SU-DHL-6 (cell line): ENCODE results near the gene DAG1.

Source experiments
- H2AFZ ChIP-seq: fragments of 200-600 bp; sonication (generic); 2 replicates; pipeline ENCODE4 v1.6.1; 2014; ENCODE audit warnings: low read depth, mild to moderate bottlenecking, moderate library complexity, mixed read lengths, antibody characterized with exemption, low read length; ENCODE audit not compliant: severe bottlenecking
- H3F3A ChIP-seq: fragments of 200-600 bp; shearing (Covaris generic); 2 replicates; pipeline ENCODE4 v1.6.0; 2016; ENCODE audit warnings: antibody characterized with exemption, mild to moderate bottlenecking; ENCODE audit not compliant: insufficient read depth
- H3K27ac ChIP-seq: fragments of 200-600 bp; sonication (generic); 2 replicates; pipeline ENCODE4 v1.5.1; 2016; ENCODE audit warnings: low read depth, mild to moderate bottlenecking, low read length, moderate library complexity, mixed read lengths
- H3K27me3 ChIP-seq: fragments of 200-600 bp; sonication (generic), shearing (Covaris generic); 2 replicates; pipeline ENCODE4 v1.6.0; 2014; ENCODE audit warnings: mild to moderate bottlenecking, low read length
- H3K36me3 ChIP-seq: fragments of 200-600 bp; sonication (generic); 2 replicates; pipeline ENCODE4 v1.6.1; 2014; ENCODE audit warnings: mild to moderate bottlenecking, low read length, mixed read lengths
- H3K4me2 ChIP-seq: fragments of 300-600, 200-600 bp; shearing (Covaris generic), sonication (generic); 2 replicates; pipeline ENCODE4 v1.6.0; 2014; ENCODE audit warnings: low read length, low read depth, mild to moderate bottlenecking; ENCODE audit not compliant: poor library complexity, severe bottlenecking
- H3K4me3 ChIP-seq: fragments of 200-600 bp; sonication (generic); 2 replicates; pipeline ENCODE4 v1.5.1; 2014; ENCODE audit warnings: antibody characterized with exemption, low read length, mild to moderate bottlenecking, mixed read lengths; ENCODE audit not compliant: insufficient read depth, poor library complexity, severe bottlenecking
- H3K79me2 ChIP-seq: fragments of 200-600 bp; sonication (generic); 2 replicates; pipeline ENCODE4 v1.6.1; 2014; ENCODE audit warnings: mild to moderate bottlenecking, low read length, moderate library complexity; ENCODE audit not compliant: insufficient read depth
- H3K9ac ChIP-seq: fragments of 200-600 bp; sonication (generic); 2 replicates; pipeline ENCODE4 v1.7.0; 2014; ENCODE audit warnings: mild to moderate bottlenecking, low read length
- H3K9me2 ChIP-seq: fragments of 200-600 bp; sonication (generic); replicated peaks from 2 replicates; pipeline ENCODE4 v1.6.1; 2014; ENCODE audit warnings: low read length; ENCODE audit not compliant: insufficient read depth
- H3K9me3 ChIP-seq: fragments of 200-600 bp; sonication (generic); 2 replicates; pipeline ENCODE4 v1.6.1; 2014; ENCODE audit warnings: low read length, mixed read lengths; ENCODE audit not compliant: insufficient read depth
- H4K20me1 ChIP-seq: fragments of 200-600 bp; sonication (generic); 2 replicates; pipeline ENCODE4 v1.6.1; 2014; ENCODE audit warnings: low read depth, mild to moderate bottlenecking, antibody characterized with exemption, low read length, moderate library complexity, mixed read lengths
- CTCF ChIP-seq: fragments of 200-600 bp; sonication (generic); IDR thresholded peaks from one replicate; pipeline ENCODE4 v1.5.1; 2017; ENCODE audit warnings: antibody characterized with exemption, mild to moderate bottlenecking, low read length, moderate library complexity; ENCODE audit not compliant: insufficient read depth, poor library complexity, severe bottlenecking
- EZH2phosphoT487 ChIP-seq: fragments of 200-600 bp; sonication (generic), shearing (Covaris generic); conservative IDR thresholded peaks from 2 replicates; pipeline ENCODE4 v1.6.1; 2018; ENCODE audit warnings: mild to moderate bottlenecking, antibody characterized with exemption, low read length, moderate library complexity, mixed read lengths

Gene DAG1

DNA sequence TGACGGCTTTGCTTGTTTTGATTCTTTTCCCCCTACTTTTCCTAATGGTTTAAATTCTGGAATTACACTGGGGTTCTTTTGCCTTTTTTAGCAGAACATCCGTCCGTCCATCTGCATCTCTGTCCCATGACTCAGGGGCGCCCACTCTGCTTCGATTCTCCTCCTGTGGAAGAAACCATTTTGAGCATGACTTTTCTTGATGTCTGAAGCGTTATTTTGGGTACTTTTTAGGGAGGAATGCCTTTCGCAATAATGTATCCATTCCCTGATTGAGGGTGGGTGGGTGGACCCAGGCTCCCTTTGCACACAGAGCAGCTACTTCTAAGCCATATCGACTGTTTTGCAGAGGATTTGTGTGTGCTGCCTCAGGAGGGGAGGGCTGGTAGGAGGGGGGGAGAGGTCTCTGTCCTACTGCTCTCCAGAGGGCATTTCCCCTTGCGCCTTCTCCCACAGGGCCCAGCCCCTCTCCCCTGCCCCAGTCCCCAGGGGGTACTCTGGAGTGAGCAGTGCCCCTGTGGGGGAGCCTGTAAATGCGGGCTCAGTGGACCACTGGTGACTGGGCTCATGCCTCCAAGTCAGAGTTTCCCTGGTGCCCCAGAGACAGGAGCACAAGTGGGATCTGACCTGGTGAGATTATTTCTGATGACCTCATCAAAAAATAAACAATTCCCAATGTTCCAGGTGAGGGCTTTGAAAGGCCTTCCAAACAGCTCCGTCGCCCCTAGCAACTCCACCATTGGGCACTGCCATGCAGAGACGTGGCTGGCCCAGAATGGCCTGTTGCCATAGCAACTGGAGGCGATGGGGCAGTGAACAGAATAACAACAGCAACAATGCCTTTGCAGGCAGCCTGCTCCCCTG is 64.7 kb downstream of the DAG1 start:
- H4K20me1 ChIP-seq, result no peaks in the 10 kb centered on the region
- no peak overlapping the region for H3K9ac ChIP-seq
- H3K4me3 ChIP-seq, result no peak overlapping the region
- H3K4me2 ChIP-seq, result no peak overlapping the region
- no peaks in the 10 kb centered on the region for H3K9me2 ChIP-seq
- no peaks in the 10 kb centered on the region for H3F3A ChIP-seq
- H3K79me2 ChIP-seq, result no peaks in the 10 kb centered on the region
- H2AFZ ChIP-seq, result no peak overlapping the region
- no peaks in the 10 kb centered on the region for H3K9me3 ChIP-seq
- H3K36me3 ChIP-seq, result no peaks in the 10 kb centered on the region
- TF ChIP-seq EZH2phosphoT487 (no peak), CTCF (no peak)
- no peaks in the 10 kb centered on the region for H3K27me3 ChIP-seq
- no peak overlapping the region for H3K27ac ChIP-seq

- no peak overlapping the region for H3K9ac ChIP-seq
Observed at GRCh38 chr3:49535971-49536874, 66.2 kb downstream of the DAG1 start.

DNA sequence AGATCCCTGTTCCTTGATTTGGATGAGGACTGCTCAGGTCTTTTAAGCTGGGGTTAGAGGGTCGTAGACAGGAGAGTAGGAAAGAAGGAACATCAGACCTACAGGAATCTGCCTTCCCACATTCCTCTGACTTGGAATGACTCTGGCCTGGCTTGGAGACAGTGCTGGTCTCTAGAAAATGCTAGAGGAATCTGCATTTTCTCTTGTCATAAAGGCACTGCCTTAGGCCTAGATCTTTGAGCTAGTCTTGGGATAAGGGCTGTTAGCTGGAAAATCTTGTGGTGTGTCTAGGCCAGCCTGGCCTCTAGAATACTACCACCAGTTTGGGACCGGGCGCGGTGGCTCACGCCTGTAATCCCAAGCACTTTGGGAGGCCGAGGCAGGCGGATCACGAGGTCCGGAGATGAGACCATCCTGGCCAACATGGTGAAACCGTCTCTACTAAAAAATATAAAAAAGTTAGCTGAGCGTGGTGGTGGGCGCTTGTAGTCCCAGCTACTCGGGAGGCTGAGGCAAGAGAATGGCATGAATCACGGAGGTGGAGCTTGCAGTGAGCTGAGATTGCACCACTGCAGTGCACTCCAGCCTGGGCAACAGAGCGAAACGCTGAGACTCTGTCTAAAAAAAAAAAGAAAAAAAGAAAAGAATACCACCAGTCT is 66.9 kb downstream of the DAG1 start:
- H3K9ac ChIP-seq, result no peak overlapping the region
- no peaks in the 10 kb centered on the region for H3K79me2 ChIP-seq
- no peaks in the 10 kb centered on the region for H3K9me2 ChIP-seq
- H4K20me1 ChIP-seq, result no peaks in the 10 kb centered on the region
- no peak overlapping the region for H3K4me2 ChIP-seq
- no peaks in the 10 kb centered on the region for H3K36me3 ChIP-seq
- TF ChIP-seq EZH2phosphoT487 (no peak), CTCF (no peak)
- no peak overlapping the region for H3K4me3 ChIP-seq
- H3F3A ChIP-seq, result no peaks in the 10 kb centered on the region
- no peaks in the 10 kb centered on the region for H3K27me3 ChIP-seq
- H3K9me3 ChIP-seq, result no peaks in the 10 kb centered on the region
- H2AFZ ChIP-seq, result no peak overlapping the region
- no peak overlapping the region for H3K27ac ChIP-seq

More at GRCh38 chr3:49535971-49536874, 66.2 kb downstream of the DAG1 start:
- Histone ChIP-seq H3K27ac (no peak overlapping the region), H3K9me2 (no peaks in the 10 kb centered on the region), H3K9me3 (no peaks in the 10 kb centered on the region), H3K27me3 (no peaks in the 10 kb centered on the region), H2AFZ (no peak overlapping the region), H3K4me3 (no peak overlapping the region), H3K36me3 (no peaks in the 10 kb centered on the region), H3K4me2 (no peak overlapping the region), H4K20me1 (no peaks in the 10 kb centered on the region), H3F3A (no peaks in the 10 kb centered on the region), H3K79me2 (no peaks in the 10 kb centered on the region)
- TF ChIP-seq CTCF (no peak), EZH2phosphoT487 (no peak)
